ENCODE results near the gene CCDC92B.

The CCDC92B gene

DNA sequence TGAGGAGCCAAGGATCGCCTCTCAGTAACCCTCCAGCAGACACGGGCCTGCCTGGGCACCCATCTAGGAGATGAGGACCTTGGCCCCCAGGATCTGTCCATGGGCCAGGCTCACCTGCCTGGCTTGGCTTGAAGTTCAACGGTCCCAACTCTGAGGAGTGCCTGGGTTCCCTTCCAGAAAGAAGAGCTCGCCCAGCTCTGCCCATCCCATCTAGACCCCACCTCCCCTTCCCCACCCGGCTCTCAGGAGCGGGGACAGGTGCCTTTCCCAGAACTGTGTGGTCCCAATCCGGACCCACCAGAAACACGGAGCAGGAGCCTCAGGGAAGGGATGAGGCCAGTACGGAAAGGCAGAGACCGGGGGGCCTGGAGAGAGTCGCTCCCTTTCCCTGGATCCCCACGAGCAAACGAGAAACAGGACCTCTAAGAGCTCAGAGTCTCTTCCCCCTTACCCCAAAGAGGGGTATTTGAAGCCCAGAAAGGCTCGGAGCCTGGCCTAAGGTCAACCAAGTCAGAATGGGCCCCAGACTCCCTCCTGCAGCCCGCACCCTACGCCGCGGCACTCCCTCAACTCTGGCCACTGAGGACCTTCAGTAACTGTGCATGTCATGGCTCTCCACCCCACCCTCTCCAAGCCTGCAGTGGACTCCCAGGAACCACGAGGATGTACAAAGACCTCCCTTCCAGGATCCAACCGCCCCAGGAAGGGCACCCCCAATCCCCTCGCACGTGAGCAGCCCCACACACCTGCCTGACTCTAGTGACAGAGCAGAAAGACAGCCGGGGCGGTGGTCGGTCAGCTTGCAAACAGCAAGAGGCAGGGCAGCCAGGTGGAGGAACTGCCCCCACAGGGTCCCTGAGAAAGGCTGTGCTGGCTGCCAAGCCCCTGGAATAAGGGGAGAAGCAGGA lies 43.3 kb downstream of the CCDC92B start:
- H3K4me2 ChIP-seq: peak overlapping the region in 7 of 11 experiments; percentile 0 to 97 (median 24); a peak in 8 of 22 replicates
- peaks cover 53 to 100% (median 100%) of the 10 kb centered on the region in 11 experiments; a peak in 21 of 22 replicates for H4K20me1 ChIP-seq
- H3K9ac ChIP-seq: peak overlapping the region; percentile 28 to 97 (median 93); a peak in 17 of 22 replicates
- peaks cover 34 to 60% (median 52%) of the 10 kb centered on the region in 10 experiments for H3K4me1 ChIP-seq
- H3K9me3 ChIP-seq (replicated peaks in 1 of 11): no peaks in the 10 kb centered on the region
- H3K27ac ChIP-seq: peak overlapping the region in 2 of 11 experiments; percentile 34 to 90; a peak in 1 of 22 replicates
- H3K36me3 ChIP-seq: peaks cover 37 to 73% (median 65%) of the 10 kb centered on the region in 11 experiments
- no peaks in the 10 kb centered on the region for H3K27me3 ChIP-seq
- no peak for TF ChIP-seq Cebpa-rat (IDR thresholded peaks at IDR 0.05)
- no peak overlapping the region for H3K4me3 ChIP-seq

DNA sequence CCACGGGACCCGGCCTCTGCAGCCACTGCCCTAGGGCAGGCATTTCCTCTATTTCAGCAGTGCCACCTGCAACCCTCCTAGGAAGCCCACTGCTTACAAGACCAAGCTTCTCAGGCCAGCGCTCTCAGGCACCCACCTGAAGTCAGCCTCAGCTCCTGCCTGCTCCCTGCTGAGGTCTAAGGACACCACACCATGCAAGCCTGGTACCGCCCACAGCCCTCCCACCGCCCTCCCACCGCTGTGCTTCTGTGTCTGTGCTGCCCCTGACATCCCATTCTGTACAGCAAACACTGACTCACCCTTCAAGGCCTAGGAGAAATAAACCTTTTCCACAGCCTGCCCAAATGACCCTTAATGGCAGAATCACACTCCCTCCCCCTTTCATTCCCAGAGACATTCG lies 44.2 kb downstream of the CCDC92B start:
- Histone ChIP-seq H3K36me3 (peaks cover 46 to 82% (median 74%) of the 10 kb centered on the region in 11 experiments), H4K20me1 (peaks cover 53 to 100% (median 100%) of the 10 kb centered on the region in 11 experiments; a peak in 21 of 22 replicates)

GRCh38 chr17:2704890-2705248 lies 44.6 kb downstream of the CCDC92B start:
- H3K27ac ChIP-seq: no peak overlapping the region
- no peak for TF ChIP-seq Cebpa-rat (IDR thresholded peaks at IDR 0.05)
- H4K20me1 ChIP-seq: peaks cover 53 to 100% (median 100%) of the 10 kb centered on the region in 11 experiments; a peak in 21 of 22 replicates
- H3K4me1 ChIP-seq: peaks cover 27 to 54% (median 44%) of the 10 kb centered on the region in 10 experiments
- no peaks in the 10 kb centered on the region for H3K27me3 ChIP-seq
- H3K9me3 ChIP-seq (replicated peaks in 1 of 11): no peaks in the 10 kb centered on the region
- peak overlapping the region in 1 of 11 experiments; percentile 88; a peak in 2 of 22 replicates for H3K4me2 ChIP-seq
- H3K36me3 ChIP-seq: peaks cover 50 to 86% (median 78%) of the 10 kb centered on the region in 11 experiments
- H3K4me3 ChIP-seq: no peak overlapping the region
- H3K9ac ChIP-seq: peak overlapping the region in 1 of 11 experiments; percentile 23; a peak in 1 of 22 replicates

More for the DNA sequence above, 44.2 kb downstream of the CCDC92B start:
- Histone ChIP-seq H3K27me3 (no peaks in the 10 kb centered on the region), H3K9ac (peak overlapping the region in 8 of 11 experiments; percentile 23 to 96 (median 34); a peak in 9 of 22 replicates), H3K27ac (no peak overlapping the region), H3K9me3 (replicated peaks in 1 of 11) (no peaks in the 10 kb centered on the region), H3K4me3 (no peak overlapping the region), H3K4me1 (peaks cover 31 to 58% (median 48%) of the 10 kb centered on the region in 10 experiments), H3K4me2 (peak overlapping the region in 6 of 11 experiments; percentile 0 to 88 (median 24); a peak in 6 of 22 replicates)
- TF ChIP-seq Cebpa-rat (IDR thresholded peaks at IDR 0.05): no peak

- H3K36me3 ChIP-seq: peaks cover 56 to 92% (median 84%) of the 10 kb centered on the region in 11 experiments
- no peak overlapping the region for H3K9ac ChIP-seq
- no peaks in the 10 kb centered on the region for H3K9me3 ChIP-seq (replicated peaks in 1 of 11)
- no peak for TF ChIP-seq Cebpa-rat (IDR thresholded peaks at IDR 0.05)
- peaks cover 53 to 100% (median 98%) of the 10 kb centered on the region in 11 experiments; a peak in 21 of 22 replicates for H4K20me1 ChIP-seq
- no peak overlapping the region for H3K27ac ChIP-seq
- no peak overlapping the region for H3K4me3 ChIP-seq
- H3K27me3 ChIP-seq: no peaks in the 10 kb centered on the region
- H3K4me2 ChIP-seq: no peak overlapping the region
- H3K4me1 ChIP-seq: peaks cover 21 to 48% (median 38%) of the 10 kb centered on the region in 10 experiments
Measured at GRCh38 chr17:2704031-2704889, 45.2 kb downstream of the CCDC92B start.

GRCh38 chr17:2703606-2704005 lies 45.8 kb downstream of the CCDC92B start:
- H4K20me1 ChIP-seq: peaks cover 52 to 100% (median 98%) of the 10 kb centered on the region in 11 experiments; a peak in 21 of 22 replicates
- no peak overlapping the region for H3K27ac ChIP-seq
- no peak overlapping the region for H3K4me3 ChIP-seq
- TF ChIP-seq Cebpa-rat (IDR thresholded peaks at IDR 0.05): no peak
- H3K27me3 ChIP-seq: no peaks in the 10 kb centered on the region
- H3K36me3 ChIP-seq: peaks cover 62 to 98% (median 91%) of the 10 kb centered on the region in 11 experiments
- no peak overlapping the region for H3K4me2 ChIP-seq
- no peaks in the 10 kb centered on the region for H3K9me3 ChIP-seq (replicated peaks in 1 of 11)
- peaks cover 15 to 42% (median 32%) of the 10 kb centered on the region in 10 experiments for H3K4me1 ChIP-seq
- no peak overlapping the region for H3K9ac ChIP-seq

GRCh38 chr17:2703181-2703580 lies 46.3 kb downstream of the CCDC92B start:
- H3K9ac ChIP-seq: no peak overlapping the region
- no peak overlapping the region for H3K27ac ChIP-seq
- H4K20me1 ChIP-seq: peaks cover 48 to 100% (median 98%) of the 10 kb centered on the region in 11 experiments; a peak in 21 of 22 replicates
- TF ChIP-seq Cebpa-rat (IDR thresholded peaks at IDR 0.05): no peak
- no peaks in the 10 kb centered on the region for H3K9me3 ChIP-seq (replicated peaks in 1 of 11)
- no peaks in the 10 kb centered on the region for H3K27me3 ChIP-seq
- peaks cover 10 to 37% (median 28%) of the 10 kb centered on the region in 10 experiments for H3K4me1 ChIP-seq
- H3K4me2 ChIP-seq: no peak overlapping the region
- H3K4me3 ChIP-seq: no peak overlapping the region
- H3K36me3 ChIP-seq: peaks cover 67 to 100% (median 95%) of the 10 kb centered on the region in 11 experiments

- Histone ChIP-seq H3K27me3 (no peaks in the 10 kb centered on the region), H3K4me2 (no peak overlapping the region), H3K9ac (no peak overlapping the region), H3K4me3 (no peak overlapping the region), H3K27ac (no peak overlapping the region), H4K20me1 (peaks cover 38 to 100% (median 98%) of the 10 kb centered on the region in 11 experiments; a peak in 21 of 22 replicates), H3K9me3 (replicated peaks in 1 of 11) (no peaks in the 10 kb centered on the region), H3K36me3 (peaks cover 77 to 100% (median 96%) of the 10 kb centered on the region in 11 experiments), H3K4me1 (peaks cover under 1 to 27% (median 17%) of the 10 kb centered on the region in 10 experiments; a peak in 18 of 20 replicates)
- TF ChIP-seq Cebpa-rat (IDR thresholded peaks at IDR 0.05): no peak
Measured at GRCh38 chr17:2701996-2702741, 47.3 kb downstream of the CCDC92B start.
